Hematopoietic multipotent progenitor cell treated with erythropoietin and hydrocortisone succinate and interleukin-3 and kit ligand, for 4 days (in vitro differentiated cells): ENCODE measurements around the gene GAA.

ENCODE experiments used
- DNase-seq: peaks from one replicate; pipeline ENCODE4 v3.0.0-alpha.2; 2015

GAA gene

GRCh38 chr17:80118601-80119270, 17.4 kb downstream of the GAA start:
- DNase-seq, result no peak

- no peak for DNase-seq
Measured at GRCh38 chr17:80119271-80119791, 17.9 kb downstream of the GAA start.

GRCh38 chr17:80119839-80120238, 18.5 kb downstream of the GAA start:
- no peak for DNase-seq

- DNase-seq, result no peak
Measured at GRCh38 chr17:80122026-80122575, 20.7 kb downstream of the GAA start.

GRCh38 chr17:80122926-80123505, 21.6 kb downstream of the GAA start:
- no peak for DNase-seq

- DNase-seq, result no peak
Measured at GRCh38 chr17:80123791-80124190, 22.4 kb downstream of the GAA start.

GRCh38 chr17:80124351-80124981, 23.1 kb downstream of the GAA start:
- no peak for DNase-seq

- DNase-seq, result no peak
Measured at GRCh38 chr17:80125656-80126448, 24.5 kb downstream of the GAA start.

- DNase-seq, result no peak
Measured at GRCh38 chr17:80126449-80126715, 25.0 kb downstream of the GAA start.

GRCh38 chr17:80129006-80129565, 27.7 kb downstream of the GAA start:
- DNase-seq, result no peak

- DNase-seq, result no peak
Measured at GRCh38 chr17:80130992-80131391, 29.6 kb downstream of the GAA start.

- DNase-seq, result no peak
Measured at GRCh38 chr17:80132906-80133625, 31.7 kb downstream of the GAA start.

- no peak for DNase-seq
Measured at GRCh38 chr17:80133626-80133970, 32.2 kb downstream of the GAA start.

GRCh38 chr17:80137131-80137530, 35.8 kb downstream of the GAA start:
- DNase-seq, result no peak

- no peak for DNase-seq
Measured at GRCh38 chr17:80138856-80139426, 37.6 kb downstream of the GAA start.

- DNase-seq, result no peak
Measured at GRCh38 chr17:80141463-80142165, 40.2 kb downstream of the GAA start.

GRCh38 chr17:80142929-80143328, 41.5 kb downstream of the GAA start:
- no peak for DNase-seq

- DNase-seq, result no peak
Measured at GRCh38 chr17:80145076-80146075, 44.0 kb downstream of the GAA start.

GRCh38 chr17:80146121-80147034, 45.0 kb downstream of the GAA start:
- DNase-seq, result peak; percentile 61
